ENCODE results near the gene LCE2D.

Gene LCE2D

GRCh38 chr1:152663098-152663497 lies at the start of gene LCE2D:
TSS of gene LCE2D (plus strand) at chr1:152663380. CDS start at chr1:152664106, 726 bp downstream.
- Histone ChIP-seq H3K9me2 (ENCODE audit: low read depth, low read length) (no peaks in the 10 kb centered on the region), H3F3A (ENCODE audit: insufficient read depth, low read length) (no peaks in the 10 kb centered on the region), H3K79me2 (ENCODE audit: insufficient read depth, low read length) (no peaks in the 10 kb centered on the region), H3K9me3 (ENCODE audit: low read length) (no peaks in the 10 kb centered on the region), H3K9ac (ENCODE audit: low read length) (no peak within 1 kb of the TSS), H3K4me3 (ENCODE audit: low read depth, low read length, poor library complexity, severe bottlenecking) (no peak within 1 kb of the TSS), H3K36me3 (ENCODE audit: insufficient read depth, low read length) (no peaks in the 10 kb centered on the region), H2AFZ (ENCODE audit: low read length) (no peak within 1 kb of the TSS), H3K4me2 (ENCODE audit: low read length) (no peak within 1 kb of the TSS), H4K20me1 (ENCODE audit: insufficient read depth, low read length) (no peaks in the 10 kb centered on the region), H3K27ac (ENCODE audit: low read depth, low read length, poor library complexity, severe bottlenecking) (no peak within 1 kb of the TSS), H3K4me1 (ENCODE audit: insufficient read depth, low read length, severe bottlenecking) (no peaks in the 10 kb centered on the region), H3K27me3 (ENCODE audit: insufficient read depth, low read length) (no peaks in the 10 kb centered on the region)
- no peak for TF ChIP-seq EZH2 (IDR thresholded peaks at IDR 0.05; ENCODE audit: borderline replicate concordance, low read length)
- TF ChIP-seq, protein P1, sequence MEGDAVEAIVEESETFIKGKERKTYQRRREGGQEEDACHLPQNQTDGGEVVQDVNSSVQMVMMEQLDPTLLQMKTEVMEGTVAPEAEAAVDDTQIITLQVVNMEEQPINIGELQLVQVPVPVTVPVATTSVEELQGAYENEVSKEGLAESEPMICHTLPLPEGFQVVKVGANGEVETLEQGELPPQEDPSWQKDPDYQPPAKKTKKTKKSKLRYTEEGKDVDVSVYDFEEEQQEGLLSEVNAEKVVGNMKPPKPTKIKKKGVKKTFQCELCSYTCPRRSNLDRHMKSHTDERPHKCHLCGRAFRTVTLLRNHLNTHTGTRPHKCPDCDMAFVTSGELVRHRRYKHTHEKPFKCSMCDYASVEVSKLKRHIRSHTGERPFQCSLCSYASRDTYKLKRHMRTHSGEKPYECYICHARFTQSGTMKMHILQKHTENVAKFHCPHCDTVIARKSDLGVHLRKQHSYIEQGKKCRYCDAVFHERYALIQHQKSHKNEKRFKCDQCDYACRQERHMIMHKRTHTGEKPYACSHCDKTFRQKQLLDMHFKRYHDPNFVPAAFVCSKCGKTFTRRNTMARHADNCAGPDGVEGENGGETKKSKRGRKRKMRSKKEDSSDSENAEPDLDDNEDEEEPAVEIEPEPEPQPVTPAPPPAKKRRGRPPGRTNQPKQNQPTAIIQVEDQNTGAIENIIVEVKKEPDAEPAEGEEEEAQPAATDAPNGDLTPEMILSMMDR (IDR thresholded peaks at IDR 0.05; ENCODE audit: low read length): no peak

DNA sequence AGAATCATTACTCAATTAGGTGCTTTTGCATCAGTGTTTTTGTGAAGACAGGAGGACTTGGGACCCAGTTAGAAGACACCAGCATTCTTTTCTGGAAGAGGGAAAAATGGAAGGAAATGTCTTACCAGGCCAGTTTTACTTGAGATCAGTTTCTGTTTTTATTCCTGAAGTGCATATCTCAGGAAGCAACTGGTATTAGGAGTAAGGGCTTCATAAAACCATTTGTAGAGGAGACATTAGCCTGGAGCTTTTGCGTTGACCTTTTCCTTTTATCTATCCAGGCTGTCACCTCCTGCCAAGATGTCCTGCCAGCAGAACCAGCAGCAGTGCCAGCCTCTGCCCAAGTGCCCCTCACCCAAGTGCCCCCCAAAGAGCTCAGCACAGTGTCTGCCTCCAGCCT lies 49.7 kb upstream of the LCE2D start, which contains the start of gene LCE3B:
Gene LCE3B (plus strand): TSS at position 301 of the 400 bp plus-strand sequence. CDS start 0 bp downstream, at position 301.
- Histone ChIP-seq H3K4me3 (ENCODE audit: low read depth, low read length, poor library complexity, severe bottlenecking) (no peak within 1 kb of the TSS), H3K27me3 (ENCODE audit: insufficient read depth, low read length) (no peaks in the 10 kb centered on the region), H3K9me3 (ENCODE audit: low read length) (no peaks in the 10 kb centered on the region), H2AFZ (ENCODE audit: low read length) (no peak within 1 kb of the TSS), H3K27ac (ENCODE audit: low read depth, low read length, poor library complexity, severe bottlenecking) (no peak within 1 kb of the TSS), H3K9ac (ENCODE audit: low read length) (no peak within 1 kb of the TSS), H3K36me3 (ENCODE audit: insufficient read depth, low read length) (no peaks in the 10 kb centered on the region), H4K20me1 (ENCODE audit: insufficient read depth, low read length) (no peaks in the 10 kb centered on the region), H3K79me2 (ENCODE audit: insufficient read depth, low read length) (no peaks in the 10 kb centered on the region), H3F3A (ENCODE audit: insufficient read depth, low read length) (no peaks in the 10 kb centered on the region), H3K9me2 (ENCODE audit: low read depth, low read length) (no peaks in the 10 kb centered on the region), H3K4me2 (ENCODE audit: low read length) (no peak within 1 kb of the TSS), H3K4me1 (ENCODE audit: insufficient read depth, low read length, severe bottlenecking) (no peaks in the 10 kb centered on the region)
- TF ChIP-seq EZH2 (IDR thresholded peaks at IDR 0.05; ENCODE audit: borderline replicate concordance, low read length): no peak
- TF ChIP-seq, protein P1 (IDR thresholded peaks at IDR 0.05; ENCODE audit: low read length): no peak

- H2AFZ ChIP-seq (ENCODE audit: low read length): no peak overlapping the region
These were observed 41.2 kb upstream of the LCE2D start for GRCh38 chr1:152621993-152622392.

More at GRCh38 chr1:152621993-152622392, 41.2 kb upstream of the LCE2D start:
- no peak for TF ChIP-seq EZH2 (IDR thresholded peaks at IDR 0.05; ENCODE audit: borderline replicate concordance, low read length)
- TF ChIP-seq, protein P1 (IDR thresholded peaks at IDR 0.05; ENCODE audit: low read length): no peak
- no peaks in the 10 kb centered on the region for H3K4me1 ChIP-seq (ENCODE audit: insufficient read depth, low read length, severe bottlenecking)
- H3K9ac ChIP-seq (ENCODE audit: low read length): no peak overlapping the region
- H3K27me3 ChIP-seq (ENCODE audit: insufficient read depth, low read length): no peaks in the 10 kb centered on the region
- H3K9me3 ChIP-seq (ENCODE audit: low read length): no peaks in the 10 kb centered on the region
- no peaks in the 10 kb centered on the region for H3K9me2 ChIP-seq (ENCODE audit: low read depth, low read length)
- no peak overlapping the region for H3K4me2 ChIP-seq (ENCODE audit: low read length)
- H3K36me3 ChIP-seq (ENCODE audit: insufficient read depth, low read length): no peaks in the 10 kb centered on the region
- H3K27ac ChIP-seq (ENCODE audit: low read depth, low read length, poor library complexity, severe bottlenecking): no peak overlapping the region
- H3K79me2 ChIP-seq (ENCODE audit: insufficient read depth, low read length): no peaks in the 10 kb centered on the region
- H3K4me3 ChIP-seq (ENCODE audit: low read depth, low read length, poor library complexity, severe bottlenecking): no peak overlapping the region
- no peaks in the 10 kb centered on the region for H4K20me1 ChIP-seq (ENCODE audit: insufficient read depth, low read length)
- no peaks in the 10 kb centered on the region for H3F3A ChIP-seq (ENCODE audit: insufficient read depth, low read length)

Measured in OCI-LY1 (cell line).